H9 (cell line): ENCODE measurements around the gene LNP1. TPM values are rescaled to one million over a fixed set of nuclear protein-coding genes. Genes with fewer than 3 reads are reported as not detected.

Experiments used
- DNase-seq: peaks from one replicate; pipeline ENCODE4 v3.0.0-alpha.2; 2017
- H2AFZ ChIP-seq: one replicate; pipeline ENCODE4 v1.6.1; 2013; ENCODE audit warnings: mild to moderate bottlenecking, low read length, control low read depth, moderate library complexity
- H2AK5ac ChIP-seq: 2 replicates; pipeline ENCODE4 v1.6.1; 2013; ENCODE audit warnings: low read length, control low read depth, mixed read lengths; ENCODE audit not compliant: insufficient read length
- H2BK120ac ChIP-seq: one replicate; pipeline ENCODE4 v1.6.1; 2013; ENCODE audit warnings: low read depth, mild to moderate bottlenecking, low read length, control low read depth, inconsistent platforms; ENCODE audit not compliant: poor library complexity, severe bottlenecking
- H2BK12ac ChIP-seq: 2 replicates; pipeline ENCODE4 v1.6.1; 2013; ENCODE audit warnings: low read length, control low read depth, mixed read lengths, low read depth; ENCODE audit not compliant: insufficient read length
- H2BK15ac ChIP-seq: 2 replicates; pipeline ENCODE4 v1.6.1; 2013; ENCODE audit warnings: low read depth, low read length, control low read depth
- H2BK20ac ChIP-seq: one replicate; pipeline ENCODE4 v1.6.1; 2013; ENCODE audit warnings: low read depth, mild to moderate bottlenecking, low read length, control low read depth, inconsistent platforms; ENCODE audit not compliant: poor library complexity, severe bottlenecking
- H2BK5ac ChIP-seq: 2 replicates; pipeline ENCODE4 v1.6.1; 2013; ENCODE audit warnings: low read length, control low read depth, mixed read lengths; ENCODE audit not compliant: insufficient read length
- H3K14ac ChIP-seq: 2 replicates; pipeline ENCODE4 v1.6.1; 2013; ENCODE audit warnings: low read length, control low read depth; ENCODE audit not compliant: insufficient read depth
- H3K18ac ChIP-seq: 2 replicates; pipeline ENCODE4 v1.6.1; 2013; ENCODE audit warnings: low read depth, mild to moderate bottlenecking, mixed read lengths, low read length, control low read depth; ENCODE audit not compliant: insufficient read length
- H3K23ac ChIP-seq: 2 replicates; pipeline ENCODE4 v1.6.1; 2013; ENCODE audit warnings: low read length, control low read depth, mixed read lengths, low read depth; ENCODE audit not compliant: insufficient read length
- H3K23me2 ChIP-seq: 2 replicates; pipeline ENCODE4 v1.6.1; 2013; ENCODE audit warnings: low read depth, mild to moderate bottlenecking, mixed read lengths, low read length, control low read depth; ENCODE audit not compliant: insufficient read length, poor library complexity, severe bottlenecking
- H3K27ac ChIP-seq: 2 replicates; pipeline ENCODE4 v1.5.1; 2013; ENCODE audit warnings: low read length, control low read depth, mixed read lengths, low read depth; ENCODE audit not compliant: insufficient read length
- H3K27me3 ChIP-seq: 2 replicates; pipeline ENCODE4 v1.6.1; 2013; ENCODE audit warnings: low read length, control low read depth, inconsistent platforms; ENCODE audit not compliant: insufficient read depth
- H3K4ac ChIP-seq: 2 replicates; pipeline ENCODE4 v1.6.1; 2013; ENCODE audit warnings: low read depth, mild to moderate bottlenecking, control low read depth, inconsistent platforms, low read length, moderate library complexity
- H3K4me1 ChIP-seq: 2 replicates; pipeline ENCODE4 v1.6.1; 2013; ENCODE audit warnings: low read length, control low read depth, inconsistent platforms; ENCODE audit not compliant: insufficient read depth
- H3K4me2 ChIP-seq: 2 replicates; pipeline ENCODE4 v1.6.1; 2013; ENCODE audit warnings: low read length, control low read depth, mixed read lengths; ENCODE audit not compliant: insufficient read length, insufficient read depth
- H3K56ac ChIP-seq: 2 replicates; pipeline ENCODE4 v1.6.1; 2013; ENCODE audit warnings: low read depth, mild to moderate bottlenecking, mixed read lengths, low read length, control low read depth; ENCODE audit not compliant: insufficient read length
- H3K79me1 ChIP-seq: 2 replicates; pipeline ENCODE4 v1.6.1; 2013; ENCODE audit warnings: low read depth, mild to moderate bottlenecking, moderate library complexity, low read length, control low read depth, inconsistent platforms; ENCODE audit not compliant: insufficient read depth, poor library complexity, severe bottlenecking
- H3K79me2 ChIP-seq: 2 replicates; pipeline ENCODE4 v1.6.1; 2013; ENCODE audit warnings: low read length, control low read depth, inconsistent platforms; ENCODE audit not compliant: insufficient read depth
- H3K9ac ChIP-seq: 2 replicates; pipeline ENCODE4 v1.6.1; 2013; ENCODE audit warnings: low read length, control low read depth, mixed read lengths; ENCODE audit not compliant: insufficient read length; ENCODE audit errors: extremely low read depth
- H3K9me3 ChIP-seq: one replicate; pipeline ENCODE4 v1.6.1; 2013; ENCODE audit warnings: low read depth, low read length, inconsistent platforms; ENCODE audit not compliant: control insufficient read depth
- H3T11ph ChIP-seq: one replicate; pipeline ENCODE4 v1.6.1; 2013; ENCODE audit warnings: mild to moderate bottlenecking, low read length, control low read depth, inconsistent platforms
- H4K20me1 ChIP-seq: one replicate; pipeline ENCODE4 v1.6.1; 2013; ENCODE audit not compliant: control insufficient read depth, insufficient read length, insufficient read depth
- H4K5ac ChIP-seq: 2 replicates; pipeline ENCODE4 v1.6.1; 2013; ENCODE audit warnings: low read depth, mild to moderate bottlenecking, mixed read lengths, low read length, control low read depth; ENCODE audit not compliant: insufficient read length
- H4K8ac ChIP-seq: replicated peaks from 2 replicates; pipeline ENCODE4 v1.6.1; 2013; ENCODE audit warnings: low read length, control low read depth, mixed read lengths, low read depth; ENCODE audit not compliant: insufficient read length
- H4K91ac ChIP-seq: 2 replicates; pipeline ENCODE4 v1.6.1; 2013; ENCODE audit warnings: low read depth, mild to moderate bottlenecking, moderate library complexity, mixed read lengths, low read length, control low read depth; ENCODE audit not compliant: insufficient read length
- H3K27ac Mint-ChIP-seq, 3 experiments: 2 replicates in 2 of 3; 3 replicates in 1 of 3; pipeline ENCODE4 v1.8.0; 2020 to 2021; ENCODE audit warnings: mixed read lengths in 3 of 3, mild to moderate bottlenecking in 1 of 3, moderate library complexity in 1 of 3
- H3K27me3 Mint-ChIP-seq: 2 replicates; pipeline ENCODE4 v1.8.0; 2021; ENCODE audit warnings: low read depth, mild to moderate bottlenecking, moderate library complexity, mixed read lengths
- H3K36me3 Mint-ChIP-seq, 3 experiments: 2 replicates in 2 of 3; 3 replicates in 1 of 3; pipeline ENCODE4 v1.8.0; 2020 to 2021; ENCODE audit warnings: low read depth in 3 of 3, mixed read lengths in 3 of 3; ENCODE audit not compliant: insufficient read depth in 1 of 3
- H3K4me1 Mint-ChIP-seq, 2 experiments: 2 replicates each; pipeline ENCODE4 v1.8.0; 2020; ENCODE audit warnings: mixed read lengths in 2 of 2
- H3K4me3 Mint-ChIP-seq, 2 experiments: 2 replicates in 1 of 2; 3 replicates in 1 of 2; pipeline ENCODE4 v1.8.0; 2020 to 2021; ENCODE audit warnings: mild to moderate bottlenecking in 2 of 2, mixed read lengths in 2 of 2, moderate library complexity in 1 of 2
- H3K9me3 Mint-ChIP-seq, 2 experiments: 2 replicates in 1 of 2; 3 replicates in 1 of 2; pipeline ENCODE4 v1.8.0; 2020; ENCODE audit warnings: mild to moderate bottlenecking in 2 of 2, mixed read lengths in 2 of 2, moderate library complexity in 1 of 2
- WGBS: extraction: QIAGEN DNeasy Blood & Tissue Kit; methylation state at CpG from one replicate; pipeline ENCODE4 v1.1.7; 2013; ENCODE audit warnings: missing lambda C conversion rate, low lambda C conversion rate, mixed read lengths; ENCODE audit not compliant: insufficient read length; ENCODE audit errors: extremely low coverage; 5-methylcytosine and 5-hydroxymethylcytosine counted together
- total RNA-seq: library from RNA; stranded (reverse); gene quantifications from 2 replicates; pipeline ENCODE4 v1.2.1, GENCODE V29; 2021
- TF ChIP-seq, protein P1 (sequence below): fragments of 200-600 bp; sonication (generic); conservative IDR thresholded peaks from 3 replicates; pipeline ENCODE4 v1.8.0; 2021; ENCODE audit warnings: antibody characterized with exemption, mild to moderate bottlenecking

The LNP1 gene
- total RNA-seq, 1 experiment from 2014 or later, result 4.1 TPM

DNA sequence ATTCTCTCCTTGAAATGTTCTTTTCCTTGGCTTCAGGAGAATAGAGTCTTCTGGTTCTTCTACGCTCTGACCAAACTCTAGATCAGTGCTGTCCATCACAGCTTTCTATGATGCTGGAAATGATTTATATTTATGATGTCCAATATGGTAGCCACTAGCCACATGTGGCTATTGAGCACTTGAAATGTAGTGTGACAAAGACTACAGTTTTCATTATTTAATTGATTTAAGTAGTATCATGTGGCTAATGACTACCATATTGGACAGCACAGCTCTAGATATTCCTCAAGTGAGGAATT is 2.9 kb downstream of the LNP1 start:
- H4K8ac ChIP-seq, result no peak overlapping the region
- no peak overlapping the region for H2AFZ ChIP-seq
- no peak overlapping the region for H4K91ac ChIP-seq
- no peak overlapping the region for H2AK5ac ChIP-seq
- H3T11ph ChIP-seq, result no peak overlapping the region
- no peak overlapping the region for H3K56ac ChIP-seq
- TF ChIP-seq, protein P1, sequence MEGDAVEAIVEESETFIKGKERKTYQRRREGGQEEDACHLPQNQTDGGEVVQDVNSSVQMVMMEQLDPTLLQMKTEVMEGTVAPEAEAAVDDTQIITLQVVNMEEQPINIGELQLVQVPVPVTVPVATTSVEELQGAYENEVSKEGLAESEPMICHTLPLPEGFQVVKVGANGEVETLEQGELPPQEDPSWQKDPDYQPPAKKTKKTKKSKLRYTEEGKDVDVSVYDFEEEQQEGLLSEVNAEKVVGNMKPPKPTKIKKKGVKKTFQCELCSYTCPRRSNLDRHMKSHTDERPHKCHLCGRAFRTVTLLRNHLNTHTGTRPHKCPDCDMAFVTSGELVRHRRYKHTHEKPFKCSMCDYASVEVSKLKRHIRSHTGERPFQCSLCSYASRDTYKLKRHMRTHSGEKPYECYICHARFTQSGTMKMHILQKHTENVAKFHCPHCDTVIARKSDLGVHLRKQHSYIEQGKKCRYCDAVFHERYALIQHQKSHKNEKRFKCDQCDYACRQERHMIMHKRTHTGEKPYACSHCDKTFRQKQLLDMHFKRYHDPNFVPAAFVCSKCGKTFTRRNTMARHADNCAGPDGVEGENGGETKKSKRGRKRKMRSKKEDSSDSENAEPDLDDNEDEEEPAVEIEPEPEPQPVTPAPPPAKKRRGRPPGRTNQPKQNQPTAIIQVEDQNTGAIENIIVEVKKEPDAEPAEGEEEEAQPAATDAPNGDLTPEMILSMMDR, result no peak
- H2BK15ac ChIP-seq, result no peak overlapping the region
- H4K5ac ChIP-seq, result no peak overlapping the region
- peaks cover 14% of the 10 kb centered on the region; the same call in 1 of the 2 replicates for H3K79me2 ChIP-seq
- H3K4me2 ChIP-seq, result peak overlapping the region; percentile 74
- no peak overlapping the region for H2BK5ac ChIP-seq
- no peak overlapping the region for H2BK20ac ChIP-seq
- H3K27me3 ChIP-seq, result no peaks in the 10 kb centered on the region
- H3K4me1 ChIP-seq, result 0 out of 2 replicates have a peak, but pooled peaks cover 2% of the 10 kb centered on the region
- no peak overlapping the region for H2BK12ac ChIP-seq
- no peak overlapping the region for H3K27ac ChIP-seq
- H3K23ac ChIP-seq, result no peak overlapping the region
- Mint-ChIP-seq H3K9me3 (no peaks in the 10 kb centered on the region), H3K4me1 (peaks cover 36 to 38% of the 10 kb centered on the region in 2 experiments), H3K4me3 (peak overlapping the region in 1 of 2 experiments; percentile 91; a peak in 1 of 5 replicates), H3K27ac (no peak overlapping the region), H3K36me3 (peaks cover 6 to 25% (median 20%) of the 10 kb centered on the region in 3 experiments), H3K27me3 (peaks cover 4% of the 10 kb centered on the region)
- H3K14ac ChIP-seq, result no peak overlapping the region
- peaks cover 2% of the 10 kb centered on the region for H3K79me1 ChIP-seq
- H3K4ac ChIP-seq, result no peak overlapping the region
- WGBS, result no CpG with 5 or more reads among the region's 1 CpG
- peaks cover 6% of the 10 kb centered on the region for H3K23me2 ChIP-seq
- H3K9me3 ChIP-seq, result no peaks in the 10 kb centered on the region
- H4K20me1 ChIP-seq, result no peaks in the 10 kb centered on the region
- H3K18ac ChIP-seq, result no peak overlapping the region
- no peak for DNase-seq
- H2BK120ac ChIP-seq, result no peak overlapping the region
- H3K9ac ChIP-seq, result no peak overlapping the region
